GM12891 (cell line): ENCODE results near the gene SLC29A1.

Experiments used
- PAX5 ChIP-seq: IDR thresholded peaks from 2 replicates; pipeline ENCODE4 v1.6.1; 2011; ENCODE audit warnings: low read length, moderate library complexity, mild to moderate bottlenecking; ENCODE audit not compliant: insufficient read depth, severe bottlenecking
- POLR2A ChIP-seq: IDR thresholded peaks from 2 replicates; pipeline ENCODE4 v1.6.1; 2011; ENCODE audit warnings: low read depth, low read length, control low read depth
- POLR2AphosphoS5 ChIP-seq: IDR thresholded peaks from 2 replicates; pipeline ENCODE4 v1.6.1; 2011; ENCODE audit warnings: low read depth, low read length, control low read depth
- POU2F2 ChIP-seq: IDR thresholded peaks from 2 replicates; pipeline ENCODE4 v1.6.1; 2011; ENCODE audit warnings: low read depth, mild to moderate bottlenecking, control low read depth, low read length, moderate library complexity
- TAF1 ChIP-seq: IDR thresholded peaks from 2 replicates; pipeline ENCODE4 v1.6.1; 2011; ENCODE audit warnings: low read depth, low read length, control low read depth

GRCh38 chr6:44269921-44270525, 46.6 kb downstream of the SLC29A1 start, which contains the start of gene TMEM151B:
- TF ChIP-seq POLR2A, result no peak
- TF ChIP-seq TAF1, result no peak
- no peak for TF ChIP-seq POLR2AphosphoS5
- TF ChIP-seq POU2F2, result no peak
- TF ChIP-seq PAX5, result no peak
